Adrenal gland (tissue), 12 donors: ENCODE measurements around the gene UBE2QL1. TPM values are rescaled to one million over a fixed set of nuclear protein-coding genes. Genes with fewer than 3 reads are reported as not detected.

Experiments used
- DNase-seq, 7 donors: peaks; one replicate each; pipeline ENCODE4 v3.0.0-alpha.2; 2019 to 2020
- H3K27ac ChIP-seq, 5 donors: fragments of 200-600 bp; sonication (generic) in 4 of 5; 1 replicate in 3 of 5; 2 replicates in 2 of 5; pipeline versions ENCODE4 v1.5.1 to v1.8.0; 2016 to 2020; ENCODE audit warnings: mild to moderate bottlenecking in 1 of 5
- H3K27me3 ChIP-seq: fragments of 200-600 bp; 2 replicates; pipeline ENCODE4 v1.8.0; 2021
- H3K36me3 ChIP-seq, 2 donors: fragments of 200-600 bp; replicated peaks in 1 of 2; 1 replicate in 1 of 2; 2 replicates in 1 of 2; pipeline versions ENCODE4 v1.5.1 to v1.8.0; 2018 to 2022
- H3K4me1 ChIP-seq, 2 donors: fragments of 200-600 bp; replicated peaks in 1 of 2; 1 replicate in 1 of 2; 2 replicates in 1 of 2; pipeline versions ENCODE4 v1.5.1 to v1.8.0; 2018 to 2021
- H3K4me3 ChIP-seq, 4 donors: fragments of 200-600 bp; sonication (generic) in 3 of 4; one replicate each; pipeline ENCODE4 v1.5.1; 2016 to 2018
- H3K9me3 ChIP-seq, 3 donors: fragments of 200-600 bp; sonication (generic) in 1 of 3; replicated peaks in 1 of 3; 1 replicate in 2 of 3; 2 replicates in 1 of 3; pipeline versions ENCODE4 v1.5.1 to v1.8.0; 2016 to 2021
- POLR2A ChIP-seq, 2 donors: fragments of 450-650 bp; IDR thresholded peaks; one replicate each; pipeline ENCODE4 v1.6.1; 2017; ENCODE audit warnings: antibody characterized with exemption in 2 of 2, mild to moderate bottlenecking in 2 of 2, moderate library complexity in 1 of 2
- WGBS, 4 donors: extraction: QIAGEN DNeasy Blood & Tissue Kit in 2 of 4; methylation state at CpG; one replicate each; pipeline versions ENCODE4 v1.1.5 to v1.1.7; 2013 to 2017; 5-methylcytosine and 5-hydroxymethylcytosine counted together
- intact Hi-C, 2 donors: fragments of 100-400 bp; cut with DNase I; formaldehyde crosslinking; loops; one replicate each; pipeline versions ENCODE4 v1.14.1 to v1.15.0; 2022 to 2023
- polyA plus RNA-seq, 3 donors: library from polyadenylated mRNA; stranded (reverse); fragments of 200-250 nt in 2 of 3; fragments of 350-450 nt in 1 of 3; fragmentation: Illumina TruSeq in 1 of 3; extraction: RNeasy Lipid Tissue Mini Kit (QIAGEN cat#74804) in 1 of 3; gene quantifications; one replicate each; pipeline ENCODE4 v1.2.3, GENCODE V29; 2013 to 2014
- total RNA-seq, 9 donors: library from RNA; depleted of rRNA in 4 of 9; stranded (reverse); fragments of >200 nt in 4 of 9; fragments of 120-200 nt in 1 of 9; fragmentation: NEBNext Ultra II Directional in 1 of 9; extraction: Animal tissue kit (Norgen Biotek cat#: 25700) in 1 of 9; gene quantifications; one replicate each; pipeline versions ENCODE4 v1.1.0 to v1.2.4, GENCODE V29; 2013 to 2023
- TF ChIP-seq, protein P1 (sequence below), 6 experiments: fragments of 450-650 bp in 4 of 6; fragments of 200-600 bp in 2 of 6; sonication (generic) in 1 of 6; IDR thresholded peaks; 1 replicate in 5 of 6; 2 replicates in 1 of 6; pipeline versions ENCODE4 v1.5.1 to v1.8.0; 2016 to 2021; ENCODE audit warnings: antibody characterized with exemption in 6 of 6, mild to moderate bottlenecking in 2 of 6, moderate library complexity in 1 of 6
- donor health status: healthy with polysubstance abuse.
- donor health status: Bipolar disorder and iron deficiency.
- donor health status: DM: yes; HTN: yes; CAD: no.
- donor health status: DM: no; HTN: no; CAD: no.
- donor health status: DM: no; HTN: no; CAD: no.
- donor health status: DM: yes; HTN: yes; CAD: no.

UBE2QL1 gene
- total and polyA plus RNA-seq, 12 donors = 0.12 to 3.4 (median 1.1) TPM

- no peaks in the 10 kb centered on the region for H3K4me1 ChIP-seq
- H3K9me3 ChIP-seq = no peaks in the 10 kb centered on the region
- no peaks in the 10 kb centered on the region for H3K36me3 ChIP-seq
- WGBS, 4 donors = 68 to 73% (median 70%) methylated on average over 14 of the region's 14 CpGs
- TF ChIP-seq, protein P1, sequence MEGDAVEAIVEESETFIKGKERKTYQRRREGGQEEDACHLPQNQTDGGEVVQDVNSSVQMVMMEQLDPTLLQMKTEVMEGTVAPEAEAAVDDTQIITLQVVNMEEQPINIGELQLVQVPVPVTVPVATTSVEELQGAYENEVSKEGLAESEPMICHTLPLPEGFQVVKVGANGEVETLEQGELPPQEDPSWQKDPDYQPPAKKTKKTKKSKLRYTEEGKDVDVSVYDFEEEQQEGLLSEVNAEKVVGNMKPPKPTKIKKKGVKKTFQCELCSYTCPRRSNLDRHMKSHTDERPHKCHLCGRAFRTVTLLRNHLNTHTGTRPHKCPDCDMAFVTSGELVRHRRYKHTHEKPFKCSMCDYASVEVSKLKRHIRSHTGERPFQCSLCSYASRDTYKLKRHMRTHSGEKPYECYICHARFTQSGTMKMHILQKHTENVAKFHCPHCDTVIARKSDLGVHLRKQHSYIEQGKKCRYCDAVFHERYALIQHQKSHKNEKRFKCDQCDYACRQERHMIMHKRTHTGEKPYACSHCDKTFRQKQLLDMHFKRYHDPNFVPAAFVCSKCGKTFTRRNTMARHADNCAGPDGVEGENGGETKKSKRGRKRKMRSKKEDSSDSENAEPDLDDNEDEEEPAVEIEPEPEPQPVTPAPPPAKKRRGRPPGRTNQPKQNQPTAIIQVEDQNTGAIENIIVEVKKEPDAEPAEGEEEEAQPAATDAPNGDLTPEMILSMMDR (IDR thresholded peaks at IDR 0.05) = no peak
- no peak for TF ChIP-seq POLR2A (IDR thresholded peaks at IDR 0.05)
- H3K27ac ChIP-seq = no peak overlapping the region
- DNase-seq = no peak
- no peak overlapping the region for H3K4me3 ChIP-seq
- H3K27me3 ChIP-seq = peaks cover 9% of the 10 kb centered on the region
- intact Hi-C loops = no loop called here
Observed at GRCh38 chr5:6434731-6435130, 13.9 kb upstream of the UBE2QL1 start.

DNA sequence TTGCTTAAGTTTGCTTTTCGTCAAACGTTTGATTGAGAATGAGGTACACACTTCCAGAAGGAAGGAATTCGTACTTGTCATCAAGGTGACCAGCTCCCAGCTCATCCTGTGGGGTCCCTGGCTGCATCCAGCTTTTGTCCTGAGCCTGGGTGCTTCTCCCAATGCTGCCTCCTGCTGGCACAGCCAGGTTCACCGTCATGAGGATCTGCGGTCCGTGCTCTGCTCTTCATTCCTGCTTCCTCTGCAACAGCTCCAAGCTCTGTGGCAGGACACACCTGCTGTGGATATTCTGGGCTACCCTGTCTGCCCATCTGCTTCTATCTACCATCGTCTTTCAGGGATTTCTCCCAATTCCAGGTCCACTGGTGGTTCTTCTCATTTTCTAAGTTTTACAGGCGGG, 13.3 kb upstream of the UBE2QL1 start:
- Histone ChIP-seq H3K9me3 (no peaks in the 10 kb centered on the region), H3K27me3 (peaks cover 9% of the 10 kb centered on the region), H3K36me3 (no peaks in the 10 kb centered on the region), H3K4me3 (no peak overlapping the region), H3K27ac (no peak overlapping the region), H3K4me1 (no peaks in the 10 kb centered on the region)
- intact Hi-C loops = no loop called here
- TF ChIP-seq, protein P1 (IDR thresholded peaks at IDR 0.05) = peak in 1 of 6 experiments; percentile 34
- TF ChIP-seq POLR2A (IDR thresholded peaks at IDR 0.05) = no peak
- peak in 2 of 7 donors; percentile 9 to 36 for DNase-seq
- WGBS, 4 donors = 26 to 35% (median 29%) methylated on average over 8 of the region's 8 CpGs

DNA sequence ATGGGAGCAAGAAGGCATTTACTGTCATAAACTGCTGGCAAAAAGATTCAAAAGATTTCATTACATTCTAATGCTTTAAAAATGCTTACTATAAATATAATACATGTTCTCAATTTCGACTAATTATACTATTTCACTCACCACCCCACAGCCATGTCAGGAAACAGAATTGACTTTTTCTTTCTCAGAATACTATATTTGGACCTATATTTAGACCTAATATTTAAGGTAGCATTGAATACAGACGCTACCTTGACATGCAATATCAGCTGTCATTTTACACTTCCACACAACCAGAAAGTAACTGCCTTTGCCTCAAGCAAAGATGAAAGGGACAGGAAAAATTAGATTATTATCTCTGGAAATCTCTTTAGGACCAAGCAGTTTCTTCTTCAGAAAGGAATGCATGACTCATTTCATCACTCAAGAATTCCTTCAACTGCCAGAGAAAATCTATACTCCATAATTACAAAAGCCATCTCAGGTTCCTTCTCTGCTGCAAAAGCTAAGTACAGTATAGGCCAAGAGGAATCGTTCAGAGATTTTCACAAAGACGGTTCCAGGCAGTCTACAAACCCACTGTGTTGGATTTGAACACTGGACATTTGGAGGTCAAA, 11.8 kb upstream of the UBE2QL1 start:
- intact Hi-C loops = no loop called here
- Histone ChIP-seq H3K36me3 (no peaks in the 10 kb centered on the region), H3K4me3 (no peak overlapping the region), H3K27ac (no peak overlapping the region), H3K9me3 (no peaks in the 10 kb centered on the region), H3K4me1 (no peaks in the 10 kb centered on the region), H3K27me3 (peaks cover 9% of the 10 kb centered on the region)
- TF ChIP-seq POLR2A (IDR thresholded peaks at IDR 0.05) = no peak
- TF ChIP-seq, protein P1 (IDR thresholded peaks at IDR 0.05) = no peak
- no peak for DNase-seq
- 61 to 66% (median 66%) methylated on average over 4 of the region's 4 CpGs for WGBS, 4 donors

DNA sequence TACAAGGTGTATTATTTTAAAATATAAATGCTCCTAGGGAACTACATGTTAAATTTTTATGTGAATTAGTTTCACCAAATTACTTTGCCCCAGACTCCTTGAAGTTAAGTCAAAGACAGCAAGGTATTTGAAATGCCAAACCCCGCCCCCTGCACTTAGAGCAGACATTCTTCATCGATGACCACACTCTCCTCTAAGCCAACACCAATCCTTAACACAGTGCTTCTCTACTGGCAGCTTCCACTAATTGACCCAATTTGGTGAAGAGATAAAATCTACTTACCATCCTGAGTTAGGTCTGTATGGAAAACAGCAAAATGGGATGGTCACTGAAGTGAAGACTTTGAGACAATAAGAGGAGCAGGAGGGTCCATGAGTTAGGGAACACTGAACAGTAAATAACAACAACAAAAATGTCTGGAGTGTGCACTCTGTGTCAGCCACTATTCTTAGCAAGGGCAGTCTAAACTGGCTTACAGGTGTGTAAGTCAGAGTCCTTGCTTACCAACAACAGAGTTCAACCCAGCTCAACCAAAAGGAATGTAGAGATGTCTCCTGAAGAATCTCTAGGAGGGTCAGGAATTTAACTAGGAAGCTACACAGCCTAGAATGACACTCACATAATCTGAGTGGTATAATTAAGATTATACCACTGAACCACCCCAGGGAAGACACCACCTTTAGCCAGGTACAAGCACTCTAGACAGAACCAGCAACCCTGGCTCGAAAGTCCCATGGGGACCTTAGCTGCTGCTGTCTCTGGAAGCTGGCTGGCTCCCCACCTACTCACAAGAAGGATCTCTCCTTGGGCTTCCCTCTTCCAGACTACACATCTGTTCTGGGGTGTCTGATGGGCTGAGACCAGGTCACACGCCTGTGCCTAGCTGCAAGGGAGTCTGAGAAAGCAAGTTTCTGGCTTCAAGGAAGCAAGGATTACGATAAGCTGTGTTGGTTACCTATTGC, 8.8 kb upstream of the UBE2QL1 start:
- H3K36me3 ChIP-seq = no peaks in the 10 kb centered on the region
- H3K27ac ChIP-seq = no peak overlapping the region
- H3K27me3 ChIP-seq = no peaks in the 10 kb centered on the region
- WGBS, 4 donors = 84 to 86% (median 86%) methylated on average over 5 of the region's 5 CpGs
- H3K4me1 ChIP-seq = no peaks in the 10 kb centered on the region
- DNase-seq = no peak
- TF ChIP-seq, protein P1 (IDR thresholded peaks at IDR 0.05) = no peak
- no peak for TF ChIP-seq POLR2A (IDR thresholded peaks at IDR 0.05)
- intact Hi-C loops = no loop called here
- no peaks in the 10 kb centered on the region for H3K9me3 ChIP-seq
- H3K4me3 ChIP-seq = no peak overlapping the region
